ENCODE data around the gene FBXW7.

GRCh38 chr4:152500275-152500674, 35.6 kb downstream of the FBXW7 start:
- no peak for TF ChIP-seq POLR2A (IDR thresholded peaks at IDR 0.05)
- no peak for TF ChIP-seq CTCF (IDR thresholded peaks at IDR 0.05)

Data from breast epithelium (tissue), 3 donors.